A549 (cell line): ENCODE data around the gene AGTRAP. TPM values are rescaled to one million over a fixed set of nuclear protein-coding genes. Genes with fewer than 3 reads are reported as not detected.

Experiments
- ATAC-seq, 2 experiments: fragments of 200-7000 bp in 1 of 2; fragments of >200 bp in 1 of 2; cut with Nextera tagmentation in 1 of 2; cut with Tn5 transposase in 1 of 2; 3 replicates each; pipeline versions ENCODE4 v1.8.0 to v1.9.1; 2018 to 2020; ENCODE audit warnings: mild to moderate bottlenecking in 1 of 2, moderate library complexity in 1 of 2
- CTCF ChIA-PET: fragments of 300-600 bp; sonication (Branson Sonifier 250); formaldehyde crosslinking; extraction: SDS; loops from one replicate; lab custom pipeline; 2021; ENCODE audit warnings: antibody characterized with exemption, inconsistent platforms; lab: Yijun Ruan, JAX
- POLR2A ChIA-PET: fragments of 350-600 bp; formaldehyde crosslinking; extraction: SDS; loops from one replicate; lab custom pipeline; 2021; ENCODE audit warnings: antibody characterized with exemption, inconsistent platforms; lab: Yijun Ruan, JAX
- DNase-seq, 2 experiments: peaks; one replicate each; pipeline versions ENCODE4 v3.0.0 to v3.0.0-alpha.2; 2011 to 2016; ENCODE audit warnings: low read depth in 1 of 2, low spot score in 1 of 2
- FAIRE-seq: peaks from 2 replicates; lab custom pipeline; 2011; peaks lifted over from hg19 to GRCh38; lab: Jason Lieb, UNC
- H3K27ac ChIP-seq, 2 experiments: fragments of >200 bp; sonication (Bioruptor Twin); formaldehyde crosslinking; 3 replicates each; pipeline ENCODE4 v1.5.1; 2016 to 2017
- H3K4me1 ChIP-seq: fragments of >200 bp; sonication (Bioruptor Twin); formaldehyde crosslinking; 3 replicates; pipeline ENCODE4 v1.6.1; 2016
- H3K4me2 ChIP-seq: fragments of >200 bp; sonication (Bioruptor Twin); formaldehyde crosslinking; 3 replicates; pipeline ENCODE4 v1.6.1; 2016
- H3K4me3 ChIP-seq: fragments of >200 bp; sonication (Bioruptor Twin); formaldehyde crosslinking; 3 replicates; pipeline ENCODE4 v1.5.1; 2016
- H3K9me3 ChIP-seq: fragments of >200 bp; sonication (Bioruptor Twin); formaldehyde crosslinking; 3 replicates; pipeline ENCODE4 v1.6.1; 2016
- CHD4 ChIP-seq: fragments of 200-600 bp; sonication (generic); IDR thresholded peaks from 2 replicates; pipeline ENCODE4 v1.6.1; 2016; ENCODE audit warnings: antibody characterized with exemption, mild to moderate bottlenecking, borderline replicate concordance
- EHMT2 ChIP-seq: fragments of 200-600 bp; sonication (generic); IDR thresholded peaks from 2 replicates; pipeline ENCODE4 v1.6.1; 2016; ENCODE audit warnings: antibody characterized with exemption, low read depth, mild to moderate bottlenecking, moderate library complexity
- ELK1 ChIP-seq: fragments of 150-350 bp; IDR thresholded peaks from 2 replicates; pipeline ENCODE4 v1.6.1; 2014; ENCODE audit warnings: low read depth, mild to moderate bottlenecking, low read length
- EP300 ChIP-seq, 2 experiments: fragments of >200 bp; sonication (Bioruptor Twin); formaldehyde crosslinking; IDR thresholded peaks; 2 replicates in 1 of 2; 3 replicates in 1 of 2; pipeline ENCODE4 v1.6.1; 2016 to 2017
- ESRRA ChIP-seq: fragments of 150-350 bp; IDR thresholded peaks from 2 replicates; pipeline ENCODE4 v1.6.1; 2014; ENCODE audit warnings: mild to moderate bottlenecking, low read length, borderline replicate concordance
- FOXS1 ChIP-seq: fragments of 250-450 bp; sonication (Bioruptor Pico); IDR thresholded peaks from 2 replicates; pipeline ENCODE4 v1.5.0; 2020; ENCODE audit warnings: mild to moderate bottlenecking, moderate library complexity
- GATA3 ChIP-seq: IDR thresholded peaks from 2 replicates; pipeline ENCODE4 v1.6.1; 2012; ENCODE audit warnings: borderline replicate concordance
- HEYL ChIP-seq: fragments of 250-450 bp; sonication (Bioruptor Pico); IDR thresholded peaks from 2 replicates; pipeline ENCODE4 v1.8.0; 2021; ENCODE audit warnings: mild to moderate bottlenecking, moderate library complexity
- HOXA7 ChIP-seq: fragments of 250-450 bp; sonication (Bioruptor Pico); IDR thresholded peaks from 2 replicates; pipeline ENCODE4 v1.5.0; 2020; ENCODE audit warnings: mild to moderate bottlenecking, moderate library complexity
- HOXB13 ChIP-seq: fragments of 250-450 bp; sonication (Bioruptor Pico); IDR thresholded peaks from 2 replicates; pipeline ENCODE4 v1.5.0; 2020; ENCODE audit warnings: low read depth, mild to moderate bottlenecking, moderate library complexity
- KDM1A ChIP-seq: fragments of 200-600 bp; sonication (generic); IDR thresholded peaks from 2 replicates; pipeline ENCODE4 v1.6.1; 2016; ENCODE audit warnings: low read depth, mild to moderate bottlenecking
- KDM5A ChIP-seq: fragments of 200-600 bp; sonication (generic); IDR thresholded peaks from 2 replicates; pipeline ENCODE4 v1.6.1; 2016; ENCODE audit warnings: antibody characterized with exemption, mild to moderate bottlenecking
- NFE2L2 ChIP-seq: fragments of 150-350 bp; conservative IDR thresholded peaks from 2 replicates; pipeline ENCODE4 v1.6.1; 2014; ENCODE audit warnings: low read length
- NPAS2 ChIP-seq: fragments of 250-450 bp; sonication (Bioruptor Pico); IDR thresholded peaks from 2 replicates; pipeline ENCODE4 v1.8.0; 2022; ENCODE audit warnings: mild to moderate bottlenecking, moderate library complexity, borderline replicate concordance
- PHF8 ChIP-seq: fragments of 200-600 bp; sonication (generic); IDR thresholded peaks from 2 replicates; pipeline ENCODE4 v1.6.1; 2016; ENCODE audit warnings: low read depth, mild to moderate bottlenecking, antibody characterized with exemption, moderate library complexity, borderline replicate concordance
- POLR2A ChIP-seq: IDR thresholded peaks from 2 replicates; pipeline ENCODE4 v1.6.1; 2012; ENCODE audit warnings: mild to moderate bottlenecking, low read length
- POLR2AphosphoS2 ChIP-seq: conservative IDR thresholded peaks from 2 replicates; pipeline ENCODE4 v1.6.1; 2012; ENCODE audit warnings: low read length, improper control_type of control experiment, inconsistent platforms
- RAD21 ChIP-seq, 2 experiments: fragments of >200 bp in 1 of 2; sonication (Bioruptor Twin) in 1 of 2; formaldehyde crosslinking in 1 of 2; IDR thresholded peaks in 1 of 2; conservative IDR thresholded peaks in 1 of 2; 2 replicates in 1 of 2; 3 replicates in 1 of 2; pipeline ENCODE4 v1.6.1; 2012 to 2018; ENCODE audit warnings: inconsistent platforms in 1 of 2
- RFX5 ChIP-seq: fragments of 450-650 bp; IDR thresholded peaks from 2 replicates; pipeline ENCODE4 v1.7.1; 2014; ENCODE audit warnings: antibody characterized with exemption, mild to moderate bottlenecking, moderate library complexity
- SMC3 ChIP-seq: fragments of >200 bp; sonication (Bioruptor Twin); formaldehyde crosslinking; IDR thresholded peaks from 3 replicates; pipeline ENCODE4 v1.6.1; 2018; ENCODE audit warnings: inconsistent platforms
- TP53 ChIP-seq: fragments of 250-450 bp; sonication (Bioruptor Pico); IDR thresholded peaks from 2 replicates; pipeline ENCODE4 v1.5.0; 2021; ENCODE audit warnings: mild to moderate bottlenecking, moderate library complexity
- USF2 ChIP-seq: fragments of 450-650 bp; IDR thresholded peaks from 2 replicates; pipeline ENCODE4 v1.6.1; 2014; ENCODE audit warnings: antibody characterized with exemption
- ZC3H11A ChIP-seq: fragments of 450-650 bp; IDR thresholded peaks from 2 replicates; pipeline ENCODE4 v1.6.1; 2014; ENCODE audit warnings: antibody characterized with exemption, mild to moderate bottlenecking
- ZFP36 ChIP-seq: fragments of 450-650 bp; IDR thresholded peaks from 2 replicates; pipeline ENCODE4 v1.6.1; 2014; ENCODE audit warnings: borderline replicate concordance; ENCODE audit not compliant: partially characterized antibody
- ZNF302 ChIP-seq: fragments of 250-450 bp; sonication (Bioruptor Pico); IDR thresholded peaks from 2 replicates; pipeline ENCODE4 v1.9.0; 2021; ENCODE audit warnings: inconsistent platforms, mild to moderate bottlenecking, moderate library complexity
- WGBS: methylation state at CpG from one replicate; pipeline ENCODE4 v1.1.6; 2017; ENCODE audit errors: missing lambda C conversion rate; 5-methylcytosine and 5-hydroxymethylcytosine counted together
- polyA plus RNA-seq, 4 experiments: library from polyadenylated mRNA; depleted of rRNA in 3 of 4; stranded (reverse); fragments of >200 nt; fragmentation: RNase III in 1 of 4; extraction: RNeasy Plus Mini Kit Qiagen cat#74134 plus additional on column Dnase treatment in 1 of 4; gene quantifications; 2 replicates in 3 of 4; 3 replicates in 1 of 4; pipeline ENCODE4 v1.2.3, GENCODE V29; 2011 to 2017

Gene AGTRAP
- polyA plus RNA-seq, 2 of the 4 experiments (the other 2 are of a cell fraction): 26.9 to 57.5 TPM

- H3K9me3 ChIP-seq: no peaks in the 10 kb centered on the region
- no peak overlapping the region for H3K27ac ChIP-seq
- no peak overlapping the region for H3K4me2 ChIP-seq
- no peaks in the 10 kb centered on the region for H3K4me1 ChIP-seq
- CTCF ChIA-PET: no interaction called here
- WGBS: 55% methylated on average over 4 of the region's 4 CpGs
- ATAC-seq (no peak), FAIRE-seq (no peak), DNase-seq (no peak)
- H3K4me3 ChIP-seq: no peak overlapping the region
- POLR2A ChIA-PET: no interaction called here
- TF ChIP-seq PHF8 (no peak), RAD21 (conservative IDR thresholded peaks at IDR 0.05 in 1 of 2, IDR thresholded peaks at IDR 0.05 in 1 of 2) (no peak), POLR2AphosphoS2 (no peak), HOXB13 (CRISPR knock-in tag) (no peak), ELK1 (no peak), USF2 (no peak)
Observed at GRCh38 chr1:11759791-11760190, 23.9 kb downstream of the AGTRAP start.

GRCh38 chr1:11761285-11761684 lies 25.3 kb downstream of the AGTRAP start:
- no peak overlapping the region for H3K27ac ChIP-seq
- POLR2A ChIA-PET: no interaction called here
- no peaks in the 10 kb centered on the region for H3K4me1 ChIP-seq
- TF ChIP-seq ZNF302 (no peak), RAD21 (conservative IDR thresholded peaks at IDR 0.05 in 1 of 2, IDR thresholded peaks at IDR 0.05 in 1 of 2) (no peak)
- no peak for DNase-seq
- WGBS: 76% methylated on average over 3 of the region's 6 CpGs
- ATAC-seq: no peak
- CTCF ChIA-PET: interaction anchor here (1.3 kb wide), 1 partner anchor 23 kb away, joined by 5 read pairs; no protein-coding TSS in a partner anchor
- FAIRE-seq: no peak
- H3K4me2 ChIP-seq: no peak overlapping the region
- no peak overlapping the region for H3K4me3 ChIP-seq
- no peaks in the 10 kb centered on the region for H3K9me3 ChIP-seq

- no peaks in the 10 kb centered on the region for H3K4me1 ChIP-seq
- ATAC-seq (peak in 1 of 2 experiments; percentile 68; a peak in 3 of 6 replicates), DNase-seq (no peak), FAIRE-seq (no peak)
- no peak within 1 kb of the TSS for H3K4me3 ChIP-seq
- no peaks in the 10 kb centered on the region for H3K9me3 ChIP-seq
- CTCF ChIA-PET: interaction anchor here (1.3 kb wide), 1 partner anchor 22 kb away, joined by 5 read pairs; no protein-coding TSS in a partner anchor
- H3K27ac ChIP-seq: no peak within 1 kb of the TSS
- WGBS: 21% methylated on average over 3 of the region's 29 CpGs
- TF ChIP-seq HEYL (CRISPR knock-in tag): no peak
- no peak for TF ChIP-seq SMC3
- no peak for TF ChIP-seq ZNF302
- TF ChIP-seq PHF8: no peak
- TF ChIP-seq KDM1A: no peak
- TF ChIP-seq NFE2L2: no peak
- no peak for TF ChIP-seq ZC3H11A
- TF ChIP-seq RFX5: no peak
- no peak for TF ChIP-seq ZFP36
- TF ChIP-seq EHMT2: no peak
- no peak for TF ChIP-seq EP300 (IDR thresholded peaks at IDR 0.05)
- TF ChIP-seq HOXA7: no peak
- TF ChIP-seq NPAS2 (CRISPR knock-in tag): no peak
- no peak for TF ChIP-seq GATA3
- TF ChIP-seq CHD4: no peak
- TF ChIP-seq ESRRA: no peak
- no peak for TF ChIP-seq TP53 (CRISPR knock-in tag)
- no peak for TF ChIP-seq KDM5A
- no peak for TF ChIP-seq FOXS1
- no peak for TF ChIP-seq POLR2A
- peak within 1 kb of the TSS; percentile 44 for H3K4me2 ChIP-seq
- POLR2A ChIA-PET: no interaction called here
Observed at GRCh38 chr1:11761988-11762406, 26.1 kb downstream of the AGTRAP start, which contains the start of gene C1orf167. C1orf167 (plus strand) TSS chr1:11762193; CDS start chr1:11764401, 2,208 bp downstream.
